ENCODE results near the gene CYP1A1. TPM values are rescaled to one million over a fixed set of nuclear protein-coding genes. Genes with fewer than 3 reads are reported as not detected.

The CYP1A1 gene
- total RNA-seq, 1 donor from 2014 or later, result not detected

DNA sequence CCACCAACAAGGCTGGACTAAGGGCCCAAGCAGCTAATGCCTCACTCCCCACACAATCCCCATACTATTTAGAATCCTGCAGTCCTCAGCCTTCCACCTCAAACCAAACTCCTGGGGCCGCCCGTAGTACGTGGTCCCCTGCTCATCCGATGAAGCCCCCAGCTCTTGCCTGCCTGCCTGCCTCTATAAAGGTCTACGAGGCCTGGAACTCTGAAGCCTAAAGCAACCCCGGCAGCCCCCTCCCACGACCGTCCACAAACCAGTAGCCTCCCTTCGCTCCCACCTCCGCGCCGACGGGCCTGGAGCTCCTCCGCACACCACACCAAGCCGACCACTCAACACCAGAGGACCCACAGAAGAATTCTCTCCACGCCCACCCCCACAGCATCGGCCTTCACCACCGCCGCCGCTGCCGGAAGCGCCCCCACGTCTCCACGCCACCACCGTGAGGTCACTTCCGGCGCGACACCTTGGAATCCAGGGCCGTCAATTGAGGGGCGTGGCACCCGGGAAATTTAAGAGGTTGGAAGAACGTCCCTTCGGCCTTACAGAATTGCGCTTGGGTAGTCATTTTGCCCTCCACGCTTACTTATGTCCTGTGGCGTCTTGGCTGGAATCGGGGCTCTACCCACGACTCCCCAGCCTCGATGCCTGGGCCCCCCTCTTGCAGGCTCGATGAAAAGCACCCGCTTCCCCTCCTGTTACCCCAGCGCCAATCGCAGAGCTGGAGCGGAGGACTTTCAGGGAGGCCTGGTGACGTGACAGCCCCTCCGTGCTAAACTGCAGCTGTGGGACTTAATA lies 29.5 kb downstream of the CYP1A1 start, which contains the start of gene EDC3:
Gene EDC3, minus strand, starts transcription at position 428 of the 801 bp plus-strand sequence. CDS start 20,900 bp downstream, outside the sequence.
- DNase-seq (ENCODE audit: low spot score), result peak; percentile 90

DNA sequence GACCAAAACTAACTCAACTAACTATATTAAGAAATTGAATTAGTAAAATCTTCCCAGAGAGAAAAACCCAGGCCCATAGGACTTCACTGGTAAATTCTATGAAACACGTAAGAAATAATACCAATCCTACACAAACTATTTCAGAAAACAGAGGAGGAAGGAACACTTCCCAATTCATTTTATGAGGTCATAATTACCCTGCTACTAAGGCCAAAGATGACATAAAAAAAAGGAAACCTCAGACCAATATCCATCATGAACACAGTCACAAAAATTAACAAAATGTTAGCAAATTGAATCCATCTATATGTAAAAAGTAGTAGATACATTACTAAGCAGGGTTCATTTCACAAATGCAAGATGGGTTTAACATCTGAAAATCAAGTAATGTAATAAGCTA lies 33.0 kb downstream of the CYP1A1 start:
- no peak for DNase-seq (ENCODE audit: low spot score)

DNA sequence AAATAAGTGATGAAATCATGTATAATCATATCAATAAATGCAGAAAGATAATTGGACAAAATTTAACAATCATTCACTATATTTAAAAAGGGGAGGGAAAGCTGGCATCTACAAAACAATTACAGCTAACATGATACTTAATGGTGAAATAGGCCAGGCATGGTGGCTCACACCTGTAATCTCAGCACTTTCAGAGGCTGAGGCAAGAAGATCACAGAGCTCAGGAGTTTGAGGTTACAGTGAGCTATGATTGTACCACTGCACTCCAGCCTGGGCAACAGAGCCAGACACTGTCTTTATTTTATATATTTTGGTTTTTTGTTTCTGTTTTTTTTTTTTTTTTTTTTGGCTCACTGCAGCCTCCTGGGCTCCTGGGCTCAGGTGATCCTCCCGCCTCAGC lies 41.6 kb downstream of the CYP1A1 start:
- no peak for DNase-seq (ENCODE audit: low spot score)

DNA sequence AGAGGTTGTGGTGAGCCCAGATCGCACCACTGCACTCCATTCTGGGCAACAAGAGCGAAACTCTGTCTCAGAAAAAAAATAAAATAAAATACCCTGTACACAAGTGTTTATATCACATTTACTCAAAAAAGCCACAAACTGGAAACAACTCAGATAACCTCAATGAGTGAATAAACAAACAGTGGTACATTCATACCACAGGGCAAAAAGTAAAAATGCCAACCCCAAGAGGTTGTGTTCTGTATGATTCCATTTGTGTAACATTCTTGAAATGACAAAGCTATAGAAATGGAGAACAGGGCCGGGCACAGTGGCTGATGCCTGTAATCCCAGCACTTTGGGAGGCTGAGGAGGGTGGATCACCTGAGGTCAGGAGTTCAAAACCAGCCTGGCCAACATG lies 42.4 kb downstream of the CYP1A1 start:
- no peak for DNase-seq (ENCODE audit: low spot score)

DNA sequence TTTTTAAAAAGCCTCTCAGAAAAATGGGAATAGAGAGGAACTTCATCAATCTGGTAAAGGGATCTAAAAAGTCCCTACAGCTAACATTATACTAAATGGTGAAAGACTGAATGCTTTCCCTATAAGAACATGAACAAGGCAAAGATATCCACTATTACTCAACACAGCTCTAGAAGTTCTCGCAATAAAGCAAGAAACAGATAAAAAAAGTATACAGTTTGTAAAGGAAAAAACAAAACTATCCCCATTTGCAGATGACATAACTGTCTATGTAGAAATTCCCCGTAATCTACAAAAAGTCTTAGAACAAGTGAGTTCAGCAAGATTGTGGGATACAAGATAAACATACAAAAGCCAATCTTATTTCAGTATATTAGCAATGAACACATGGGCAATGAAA lies 44.9 kb downstream of the CYP1A1 start:
- DNase-seq (ENCODE audit: low spot score), result no peak

DNA sequence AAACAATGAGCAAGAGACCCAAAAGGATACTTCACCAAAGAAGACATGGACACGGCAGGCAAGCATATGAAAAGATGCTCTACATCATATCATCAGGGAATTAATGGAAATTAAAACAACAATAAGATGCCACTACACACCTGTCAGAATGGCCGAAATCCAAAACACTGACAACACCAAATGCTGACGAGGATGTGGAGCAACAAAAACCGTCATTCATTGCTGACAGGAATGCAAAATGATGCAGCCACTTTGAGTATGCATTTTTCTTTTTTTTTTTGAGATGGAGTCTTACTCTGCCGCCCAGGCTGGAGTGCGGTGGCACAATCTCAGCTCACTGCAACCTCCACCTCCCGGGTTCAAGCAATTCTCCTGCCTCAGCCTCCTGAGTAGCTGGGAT lies 48.5 kb downstream of the CYP1A1 start:
- no peak for DNase-seq (ENCODE audit: low spot score)

DNA sequence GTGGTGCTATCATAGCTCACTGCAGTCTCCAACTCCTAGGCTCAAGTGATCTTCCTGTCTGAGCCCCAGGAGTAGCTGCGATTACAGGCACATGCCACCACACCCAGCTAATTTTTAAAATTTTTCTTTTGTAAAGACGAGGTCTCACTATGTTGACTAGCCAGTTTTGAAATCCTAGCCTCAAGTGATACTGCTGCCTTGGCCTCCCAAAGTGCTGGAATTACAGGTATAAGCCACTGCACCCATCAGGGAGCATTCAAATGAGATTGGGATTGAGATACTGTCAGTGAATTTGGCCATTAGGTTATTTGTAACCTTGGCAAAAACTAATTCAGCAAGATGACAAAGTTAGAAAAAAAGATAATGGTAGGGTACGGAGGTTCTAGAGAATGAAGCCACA lies 51.2 kb downstream of the CYP1A1 start:
- no peak for DNase-seq (ENCODE audit: low spot score)

DNA sequence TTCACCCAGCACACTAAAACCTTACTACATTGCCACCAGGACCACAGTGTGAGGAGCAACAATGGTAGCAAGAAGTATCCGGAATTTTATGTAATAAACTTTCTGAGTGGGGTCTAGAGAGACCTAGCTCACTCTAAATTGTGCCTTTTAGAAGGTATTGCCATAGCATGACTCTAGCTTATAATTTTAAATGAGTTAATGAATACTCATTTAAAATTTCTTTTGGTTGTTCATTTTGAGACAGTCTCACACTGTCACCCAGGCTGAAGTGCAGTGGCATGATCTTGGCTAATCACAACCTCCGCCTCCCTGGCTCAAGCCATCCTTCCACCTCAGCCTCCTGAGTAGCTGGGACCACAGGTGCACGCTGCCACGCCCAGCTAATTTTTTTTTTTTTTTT lies 55.7 kb downstream of the CYP1A1 start:
- DNase-seq (ENCODE audit: low spot score), result no peak

Other genes starting within 250 kb of the CYP1A1 start
- 5.6 TPM for gene ARID3B, start 184.3 kb downstream of the CYP1A1 start, total RNA-seq
- 82.2 TPM for gene CLK3, start 109.7 kb downstream of the CYP1A1 start, total RNA-seq
- gene EDC3, start 29.5 kb downstream of the CYP1A1 start, total RNA-seq, result 40.4 TPM
- gene CYP1A2, start 23.3 kb upstream of the CYP1A1 start, total RNA-seq, result not detected
- gene CSK, start 56.6 kb upstream of the CYP1A1 start, total RNA-seq, result 61.6 TPM
- gene LMAN1L, start 87.3 kb upstream of the CYP1A1 start, total RNA-seq, result not detected
- gene CPLX3, start 101.1 kb upstream of the CYP1A1 start, total RNA-seq, result not detected
- gene ULK3, start 117.6 kb upstream of the CYP1A1 start, total RNA-seq, result 54.8 TPM
- gene SCAMP2, start 147.8 kb upstream of the CYP1A1 start, total RNA-seq, result 96.3 TPM
- 50.8 TPM for gene MPI, start 164.5 kb upstream of the CYP1A1 start, total RNA-seq
- 171 TPM for gene FAM219B, start 181.3 kb upstream of the CYP1A1 start, total RNA-seq
- gene COX5A, start 212.5 kb upstream of the CYP1A1 start, total RNA-seq, result 172 TPM
- gene RPP25, start 231.2 kb upstream of the CYP1A1 start, total RNA-seq, result 7.3 TPM